Measurements from ENCODE around the gene SRSF6.

DNA sequence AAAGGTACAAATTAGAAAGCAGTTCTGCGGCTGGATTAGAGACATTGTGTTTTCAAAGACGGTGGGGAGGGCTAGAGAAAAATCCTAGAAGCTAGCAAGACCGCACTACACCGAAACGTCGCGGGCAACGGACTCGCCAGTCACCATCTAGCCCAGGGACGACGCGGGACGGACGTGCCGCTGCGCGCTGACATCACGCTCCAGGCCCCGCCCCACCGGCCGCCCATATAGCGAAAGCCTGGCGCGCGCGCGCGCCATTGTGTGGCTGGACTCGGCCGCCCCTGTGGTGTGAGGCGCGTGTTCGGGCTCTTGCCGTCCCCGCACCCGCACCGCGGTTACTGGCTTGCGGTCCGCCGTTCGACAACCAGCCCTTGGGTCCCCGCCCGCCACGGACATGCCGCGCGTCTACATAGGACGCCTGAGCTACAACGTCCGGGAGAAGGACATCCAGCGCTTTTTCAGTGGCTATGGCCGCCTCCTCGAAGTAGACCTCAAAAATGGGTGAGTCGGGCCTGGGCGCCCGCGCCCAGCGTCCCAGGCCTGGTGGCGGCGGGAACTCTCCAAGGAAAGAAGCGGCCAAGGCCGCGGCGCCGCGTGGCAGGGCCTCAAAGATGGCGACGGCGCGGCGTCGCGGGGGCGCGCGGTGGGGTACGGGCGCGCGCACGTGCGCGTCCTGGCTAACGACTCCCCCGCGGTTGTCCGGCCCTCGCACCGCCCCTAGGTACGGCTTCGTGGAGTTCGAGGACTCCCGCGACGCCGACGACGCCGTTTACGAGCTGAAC lies at the start of gene SRSF6:
- TF ChIP-seq EZH2 (IDR thresholded peaks at IDR 0.05; ENCODE audit: borderline replicate concordance, low read length) = no peak
- TF ChIP-seq, protein P1, sequence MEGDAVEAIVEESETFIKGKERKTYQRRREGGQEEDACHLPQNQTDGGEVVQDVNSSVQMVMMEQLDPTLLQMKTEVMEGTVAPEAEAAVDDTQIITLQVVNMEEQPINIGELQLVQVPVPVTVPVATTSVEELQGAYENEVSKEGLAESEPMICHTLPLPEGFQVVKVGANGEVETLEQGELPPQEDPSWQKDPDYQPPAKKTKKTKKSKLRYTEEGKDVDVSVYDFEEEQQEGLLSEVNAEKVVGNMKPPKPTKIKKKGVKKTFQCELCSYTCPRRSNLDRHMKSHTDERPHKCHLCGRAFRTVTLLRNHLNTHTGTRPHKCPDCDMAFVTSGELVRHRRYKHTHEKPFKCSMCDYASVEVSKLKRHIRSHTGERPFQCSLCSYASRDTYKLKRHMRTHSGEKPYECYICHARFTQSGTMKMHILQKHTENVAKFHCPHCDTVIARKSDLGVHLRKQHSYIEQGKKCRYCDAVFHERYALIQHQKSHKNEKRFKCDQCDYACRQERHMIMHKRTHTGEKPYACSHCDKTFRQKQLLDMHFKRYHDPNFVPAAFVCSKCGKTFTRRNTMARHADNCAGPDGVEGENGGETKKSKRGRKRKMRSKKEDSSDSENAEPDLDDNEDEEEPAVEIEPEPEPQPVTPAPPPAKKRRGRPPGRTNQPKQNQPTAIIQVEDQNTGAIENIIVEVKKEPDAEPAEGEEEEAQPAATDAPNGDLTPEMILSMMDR (IDR thresholded peaks at IDR 0.05; ENCODE audit: low read length) = no peak
